IMR-90 (cell line): ENCODE results near the gene TLCD1.

Source experiments
- CEBPB ChIP-seq: IDR thresholded peaks from 2 replicates; pipeline ENCODE4 v1.6.1; 2012; ENCODE audit warnings: low read depth, low read length, improper control_type of control experiment
- POLR2A ChIP-seq: IDR thresholded peaks from 2 replicates; pipeline ENCODE4 v1.6.1; 2012; ENCODE audit warnings: mild to moderate bottlenecking, low read depth, low read length
- TF ChIP-seq, protein P1 (sequence below): conservative IDR thresholded peaks from 2 replicates; pipeline ENCODE4 v1.5.1; 2012; ENCODE audit warnings: mild to moderate bottlenecking, low read depth, low read length, improper control_type of control experiment
- TF ChIP-seq, protein P2 (sequence below): fragments of 150-350 bp; IDR thresholded peaks from 2 replicates; pipeline ENCODE4 v1.6.1; 2016; ENCODE audit warnings: low read depth, mild to moderate bottlenecking, low read length, moderate library complexity, borderline replicate concordance

DNA sequence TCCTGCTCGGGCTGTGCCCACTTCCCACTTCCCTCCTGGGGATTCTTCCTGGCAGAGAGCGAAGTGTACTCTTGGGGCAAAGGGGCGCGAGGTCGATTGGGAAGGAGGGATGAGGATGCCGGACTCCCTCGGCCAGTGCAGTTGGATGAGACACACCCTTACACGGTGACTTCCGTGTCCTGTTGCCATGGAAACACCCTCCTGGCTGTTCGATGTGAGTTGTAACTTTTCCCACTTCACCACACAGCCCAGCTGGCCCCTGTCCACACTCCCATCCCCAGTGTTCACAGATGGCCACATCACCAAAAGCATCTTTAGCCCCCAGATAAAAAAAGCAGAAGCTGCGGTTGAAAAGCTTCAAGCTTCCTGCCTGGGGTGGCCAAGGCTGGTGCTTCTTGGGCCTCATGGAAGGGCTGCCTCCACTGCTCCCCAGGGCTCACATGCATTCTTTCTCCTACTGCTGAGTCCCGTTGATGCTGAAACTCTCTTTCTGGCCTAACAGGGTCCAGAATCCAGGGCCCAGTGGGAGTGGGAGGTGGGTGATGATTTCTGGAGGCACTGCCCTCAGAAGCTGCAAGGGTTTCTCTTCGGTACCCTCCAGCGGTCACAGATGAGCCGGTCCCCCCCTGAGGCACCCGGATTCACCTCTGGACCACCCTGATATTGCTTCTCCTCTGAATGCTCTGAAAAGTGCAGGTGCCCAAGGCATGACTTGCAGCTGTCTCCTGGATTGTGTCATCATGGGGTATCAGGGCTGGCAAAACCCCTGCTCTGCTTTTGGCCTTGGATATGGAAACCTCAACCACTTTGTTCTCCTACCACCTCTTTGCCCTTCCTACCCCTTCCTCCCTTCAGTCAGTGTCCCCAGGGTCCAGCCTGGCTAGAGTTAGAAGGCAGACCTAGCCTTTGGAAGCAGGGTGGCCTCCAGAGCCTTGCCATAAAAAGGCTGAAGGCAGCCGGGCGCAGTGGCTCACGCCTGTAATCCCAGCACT, 15.6 kb upstream of the TLCD1 start:
- TF ChIP-seq, protein P1, sequence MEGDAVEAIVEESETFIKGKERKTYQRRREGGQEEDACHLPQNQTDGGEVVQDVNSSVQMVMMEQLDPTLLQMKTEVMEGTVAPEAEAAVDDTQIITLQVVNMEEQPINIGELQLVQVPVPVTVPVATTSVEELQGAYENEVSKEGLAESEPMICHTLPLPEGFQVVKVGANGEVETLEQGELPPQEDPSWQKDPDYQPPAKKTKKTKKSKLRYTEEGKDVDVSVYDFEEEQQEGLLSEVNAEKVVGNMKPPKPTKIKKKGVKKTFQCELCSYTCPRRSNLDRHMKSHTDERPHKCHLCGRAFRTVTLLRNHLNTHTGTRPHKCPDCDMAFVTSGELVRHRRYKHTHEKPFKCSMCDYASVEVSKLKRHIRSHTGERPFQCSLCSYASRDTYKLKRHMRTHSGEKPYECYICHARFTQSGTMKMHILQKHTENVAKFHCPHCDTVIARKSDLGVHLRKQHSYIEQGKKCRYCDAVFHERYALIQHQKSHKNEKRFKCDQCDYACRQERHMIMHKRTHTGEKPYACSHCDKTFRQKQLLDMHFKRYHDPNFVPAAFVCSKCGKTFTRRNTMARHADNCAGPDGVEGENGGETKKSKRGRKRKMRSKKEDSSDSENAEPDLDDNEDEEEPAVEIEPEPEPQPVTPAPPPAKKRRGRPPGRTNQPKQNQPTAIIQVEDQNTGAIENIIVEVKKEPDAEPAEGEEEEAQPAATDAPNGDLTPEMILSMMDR = no peak
- TF ChIP-seq POLR2A (no peak), CEBPB (no peak)
- TF ChIP-seq, protein P2, sequence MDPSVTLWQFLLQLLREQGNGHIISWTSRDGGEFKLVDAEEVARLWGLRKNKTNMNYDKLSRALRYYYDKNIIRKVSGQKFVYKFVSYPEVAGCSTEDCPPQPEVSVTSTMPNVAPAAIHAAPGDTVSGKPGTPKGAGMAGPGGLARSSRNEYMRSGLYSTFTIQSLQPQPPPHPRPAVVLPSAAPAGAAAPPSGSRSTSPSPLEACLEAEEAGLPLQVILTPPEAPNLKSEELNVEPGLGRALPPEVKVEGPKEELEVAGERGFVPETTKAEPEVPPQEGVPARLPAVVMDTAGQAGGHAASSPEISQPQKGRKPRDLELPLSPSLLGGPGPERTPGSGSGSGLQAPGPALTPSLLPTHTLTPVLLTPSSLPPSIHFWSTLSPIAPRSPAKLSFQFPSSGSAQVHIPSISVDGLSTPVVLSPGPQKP = no peak
